Measurements from ENCODE around the gene AMACR.

AMACR gene

GRCh38 chr5:33981408-33982162 is 26.3 kb downstream of the AMACR start:
- no peak for DNase-seq (ENCODE audit: insufficient read length)
- TF ChIP-seq TAF1 (IDR thresholded peaks at IDR 0.05; ENCODE audit: borderline replicate concordance, low read depth, low read length) = no peak
- TF ChIP-seq POLR2AphosphoS5 (IDR thresholded peaks at IDR 0.05; ENCODE audit: low read depth, low read length) = no peak
- no peak for TF ChIP-seq POLR2A (IDR thresholded peaks at IDR 0.05; ENCODE audit: low read depth, low read length)
- no peak for FAIRE-seq

DNA sequence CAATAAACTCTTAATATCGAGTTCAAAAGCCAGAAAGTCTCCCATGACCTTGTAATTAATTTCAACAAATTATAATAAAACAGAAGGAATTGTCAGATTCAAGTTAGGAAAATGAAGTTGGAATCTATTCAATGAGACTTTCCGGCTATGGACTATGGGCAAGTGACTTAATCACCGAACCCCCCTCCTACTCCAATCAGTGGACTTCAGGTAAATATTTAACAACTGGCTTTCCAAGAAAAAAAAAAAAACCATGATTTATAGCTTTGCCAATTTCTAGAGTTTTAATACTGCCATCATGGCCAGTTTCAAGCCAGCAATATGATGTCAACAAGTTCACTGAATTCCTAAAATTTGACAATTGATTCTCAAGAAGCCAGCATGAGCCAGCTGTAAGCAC is 27.8 kb downstream of the AMACR start:
- no peak for DNase-seq (ENCODE audit: insufficient read length)
- no peak for FAIRE-seq
- TF ChIP-seq TAF1 (IDR thresholded peaks at IDR 0.05; ENCODE audit: borderline replicate concordance, low read depth, low read length) (no peak), POLR2AphosphoS5 (IDR thresholded peaks at IDR 0.05; ENCODE audit: low read depth, low read length) (no peak), POLR2A (IDR thresholded peaks at IDR 0.05; ENCODE audit: low read depth, low read length) (no peak)

GRCh38 chr5:33978306-33978705 is 29.5 kb downstream of the AMACR start:
- DNase-seq (ENCODE audit: insufficient read length) = no peak
- FAIRE-seq = no peak
- no peak for TF ChIP-seq POLR2A (IDR thresholded peaks at IDR 0.05; ENCODE audit: low read depth, low read length)
- no peak for TF ChIP-seq POLR2AphosphoS5 (IDR thresholded peaks at IDR 0.05; ENCODE audit: low read depth, low read length)
- no peak for TF ChIP-seq TAF1 (IDR thresholded peaks at IDR 0.05; ENCODE audit: borderline replicate concordance, low read depth, low read length)

DNA sequence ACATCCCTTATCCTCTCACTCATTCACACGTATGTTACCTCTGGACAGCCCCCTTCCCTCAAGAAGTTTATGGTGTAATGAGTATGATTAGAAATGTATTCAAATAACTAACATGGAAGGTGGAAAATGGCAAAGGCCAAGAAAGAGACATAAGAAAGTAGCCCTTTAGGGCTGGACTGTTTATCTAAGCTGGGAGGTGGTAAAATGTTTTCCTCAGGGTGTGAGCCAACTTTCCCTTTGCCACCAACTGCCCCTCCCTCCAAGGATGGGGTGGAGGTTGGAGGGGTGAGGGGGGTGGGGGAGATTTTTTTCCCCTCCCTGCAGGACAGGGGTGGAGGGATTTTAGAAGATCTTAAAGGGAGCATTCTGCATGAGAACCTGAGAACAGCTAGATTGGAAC is 31.5 kb downstream of the AMACR start:
- DNase-seq (ENCODE audit: insufficient read length) = no peak
- FAIRE-seq = no peak
- TF ChIP-seq TAF1 (IDR thresholded peaks at IDR 0.05; ENCODE audit: borderline replicate concordance, low read depth, low read length) = no peak
- TF ChIP-seq POLR2AphosphoS5 (IDR thresholded peaks at IDR 0.05; ENCODE audit: low read depth, low read length) = no peak
- no peak for TF ChIP-seq POLR2A (IDR thresholded peaks at IDR 0.05; ENCODE audit: low read depth, low read length)

- TF ChIP-seq TAF1 (IDR thresholded peaks at IDR 0.05; ENCODE audit: borderline replicate concordance, low read depth, low read length) = no peak
- no peak for TF ChIP-seq POLR2AphosphoS5 (IDR thresholded peaks at IDR 0.05; ENCODE audit: low read depth, low read length)
- TF ChIP-seq POLR2A (IDR thresholded peaks at IDR 0.05; ENCODE audit: low read depth, low read length) = no peak
- DNase-seq (ENCODE audit: insufficient read length) (no peak), FAIRE-seq (no peak)
These were observed 32.0 kb downstream of the AMACR start for GRCh38 chr5:33975852-33976251.

GRCh38 chr5:33973271-33973670 is 34.6 kb downstream of the AMACR start:
- TF ChIP-seq POLR2AphosphoS5 (IDR thresholded peaks at IDR 0.05; ENCODE audit: low read depth, low read length) = no peak
- TF ChIP-seq TAF1 (IDR thresholded peaks at IDR 0.05; ENCODE audit: borderline replicate concordance, low read depth, low read length) = no peak
- TF ChIP-seq POLR2A (IDR thresholded peaks at IDR 0.05; ENCODE audit: low read depth, low read length) = no peak
- FAIRE-seq = no peak
- no peak for DNase-seq (ENCODE audit: insufficient read length)

GRCh38 chr5:33969572-33970452 is 38.0 kb downstream of the AMACR start:
- FAIRE-seq (no peak), DNase-seq (ENCODE audit: insufficient read length) (peak; percentile 24)
- no peak for TF ChIP-seq TAF1 (IDR thresholded peaks at IDR 0.05; ENCODE audit: borderline replicate concordance, low read depth, low read length)

DNA sequence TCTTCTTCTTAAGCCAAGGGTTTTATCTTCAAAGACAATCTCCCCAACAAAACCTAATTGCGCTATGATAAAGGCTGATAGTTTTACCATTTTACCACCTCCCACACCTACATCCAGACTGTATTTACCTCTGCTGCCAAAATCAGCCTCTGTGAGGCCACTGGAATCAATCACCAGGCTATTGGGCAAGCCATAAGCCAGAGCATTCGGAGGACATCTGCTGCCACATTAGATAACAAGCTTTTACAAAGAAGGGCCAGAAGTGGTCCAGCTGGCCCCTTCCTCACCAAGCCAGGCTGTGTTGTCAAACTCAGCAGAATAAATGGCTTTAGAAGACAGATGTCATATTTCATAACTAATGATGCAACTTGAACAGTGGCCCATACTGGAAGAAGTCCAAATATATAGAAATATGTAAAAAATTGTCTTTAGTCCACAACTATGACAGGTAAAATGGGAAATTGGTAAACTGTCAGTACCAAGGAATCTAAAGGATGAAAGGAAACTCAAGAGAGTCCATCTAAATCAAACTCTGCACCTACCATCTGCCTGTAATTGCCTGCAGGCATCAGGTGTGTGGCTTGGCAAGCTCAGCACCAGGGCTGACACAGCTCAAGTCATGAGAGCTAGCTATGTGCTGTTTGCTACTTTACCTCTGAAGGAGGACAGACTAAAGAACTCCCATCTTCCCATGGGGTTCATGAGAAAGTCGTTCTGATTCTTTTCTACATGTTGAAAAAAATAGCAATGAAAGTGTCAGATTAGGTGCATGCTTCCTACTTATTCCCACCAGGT is 39.4 kb downstream of the AMACR start:
- DNase-seq (ENCODE audit: insufficient read length) = no peak
- no peak for TF ChIP-seq TAF1 (IDR thresholded peaks at IDR 0.05; ENCODE audit: borderline replicate concordance, low read depth, low read length)
- TF ChIP-seq POLR2A (IDR thresholded peaks at IDR 0.05; ENCODE audit: low read depth, low read length) = no peak
- TF ChIP-seq POLR2AphosphoS5 (IDR thresholded peaks at IDR 0.05; ENCODE audit: low read depth, low read length) = no peak
- no peak for FAIRE-seq

- DNase-seq (ENCODE audit: insufficient read length) (no peak), FAIRE-seq (no peak)
- TF ChIP-seq POLR2AphosphoS5 (IDR thresholded peaks at IDR 0.05; ENCODE audit: low read depth, low read length) = no peak
- TF ChIP-seq TAF1 (IDR thresholded peaks at IDR 0.05; ENCODE audit: borderline replicate concordance, low read depth, low read length) = no peak
- TF ChIP-seq POLR2A (IDR thresholded peaks at IDR 0.05; ENCODE audit: low read depth, low read length) = no peak
These were observed 41.0 kb downstream of the AMACR start for GRCh38 chr5:33966805-33967204.

DNA sequence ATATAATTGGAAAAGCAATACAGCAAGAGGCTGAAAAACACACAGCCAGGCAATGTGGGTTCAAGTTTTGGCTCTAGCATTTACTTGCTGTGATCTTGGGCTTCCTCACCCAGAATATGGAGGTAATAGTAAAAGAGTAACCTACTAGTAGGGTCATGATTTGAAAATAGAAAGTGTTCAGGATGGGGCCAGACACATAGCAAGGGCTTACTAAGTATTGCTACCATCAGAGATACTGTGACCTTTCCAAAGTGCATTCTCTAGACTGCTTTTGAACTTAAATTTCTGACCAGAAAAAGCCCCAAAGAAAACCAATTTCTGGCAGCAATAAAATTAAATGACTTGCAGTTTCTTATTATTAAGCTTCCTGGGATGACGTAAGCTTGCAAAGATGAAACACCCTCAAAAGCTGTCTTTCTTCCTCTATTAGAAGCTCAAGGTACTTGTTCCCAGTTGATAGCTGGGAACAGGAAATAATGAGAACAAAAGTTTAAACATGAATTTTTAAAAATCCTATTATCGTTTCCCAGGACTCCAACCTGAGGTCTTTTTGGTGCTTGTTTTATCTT is 43.6 kb downstream of the AMACR start:
- DNase-seq (ENCODE audit: insufficient read length) = no peak
- FAIRE-seq = no peak
- TF ChIP-seq POLR2A (IDR thresholded peaks at IDR 0.05; ENCODE audit: low read depth, low read length) (no peak), POLR2AphosphoS5 (IDR thresholded peaks at IDR 0.05; ENCODE audit: low read depth, low read length) (no peak), TAF1 (IDR thresholded peaks at IDR 0.05; ENCODE audit: borderline replicate concordance, low read depth, low read length) (no peak)

GRCh38 chr5:33958176-33958575 is 49.7 kb downstream of the AMACR start:
- DNase-seq (ENCODE audit: insufficient read length) = no peak
- no peak for FAIRE-seq
- no peak for TF ChIP-seq TAF1 (IDR thresholded peaks at IDR 0.05; ENCODE audit: borderline replicate concordance, low read depth, low read length)
- no peak for TF ChIP-seq POLR2A (IDR thresholded peaks at IDR 0.05; ENCODE audit: low read depth, low read length)
- TF ChIP-seq POLR2AphosphoS5 (IDR thresholded peaks at IDR 0.05; ENCODE audit: low read depth, low read length) = no peak

Measured in GM12892 (cell line).